BE2C (cell line): ENCODE results near the gene PCNX1.
"Not testable (repeated sequence)": the region's sequence is repeated elsewhere in the genome, so short reads cannot be mapped to it uniquely, and the experiment has no call there.

ENCODE experiments used
- DNase-seq: peaks from one replicate; pipeline ENCODE4 v3.0.0-alpha.2; 2020
- H3K27me3 ChIP-seq: fragments of 250-450 bp; sonication (Bioruptor Pico); 2 replicates; pipeline ENCODE4 v1.5.1; 2020; ENCODE audit warnings: mild to moderate bottlenecking
- H3K36me3 ChIP-seq: fragments of 250-450 bp; sonication (Bioruptor Pico); 2 replicates; pipeline ENCODE4 v1.5.1; 2020; ENCODE audit warnings: mild to moderate bottlenecking
- H3K4me1 ChIP-seq: fragments of 250-450 bp; sonication (Bioruptor Pico); 2 replicates; pipeline ENCODE4 v1.5.1; 2020
- H3K4me3 ChIP-seq: 2 replicates; pipeline ENCODE4 v1.5.1; 2011; ENCODE audit warnings: low read depth, low read length
- H3K9me3 ChIP-seq: fragments of 250-450 bp; sonication (Bioruptor Pico); 2 replicates; pipeline ENCODE4 v1.5.1; 2020
- CTCF ChIP-seq: IDR thresholded peaks from 2 replicates; pipeline ENCODE4 v1.5.1; 2012; ENCODE audit warnings: mild to moderate bottlenecking, low read depth, low read length

Gene PCNX1

GRCh38 chr14:71142375-71143038 lies 235.2 kb downstream of the PCNX1 start:
- DNase-seq = no peak
- H3K4me3 ChIP-seq = no peak overlapping the region
- no peak for TF ChIP-seq CTCF

GRCh38 chr14:71143381-71144290 lies 236.4 kb downstream of the PCNX1 start:
- TF ChIP-seq CTCF = no peak
- H3K27me3 ChIP-seq = no peaks in the 10 kb centered on the region
- no peaks in the 10 kb centered on the region for H3K9me3 ChIP-seq
- no peak overlapping the region for H3K4me3 ChIP-seq
- no peak for DNase-seq
- H3K36me3 ChIP-seq = no peaks in the 10 kb centered on the region
- peaks cover 7% of the 10 kb centered on the region; the same call in 1 of the 2 replicates for H3K4me1 ChIP-seq

More at GRCh38 chr14:71142375-71143038, 235.2 kb downstream of the PCNX1 start:
- no peaks in the 10 kb centered on the region for H3K9me3 ChIP-seq
- peaks cover 7% of the 10 kb centered on the region; the same call in 1 of the 2 replicates for H3K4me1 ChIP-seq
- no peaks in the 10 kb centered on the region for H3K36me3 ChIP-seq
- H3K27me3 ChIP-seq = no peaks in the 10 kb centered on the region

GRCh38 chr14:71147335-71147734 lies 240.1 kb downstream of the PCNX1 start:
- TF ChIP-seq CTCF = peak; percentile 28; the same call in 1 of the 2 replicates
- DNase-seq = peak; percentile 52
- not testable (repeated sequence) for H3K27me3 ChIP-seq, H3K4me1 ChIP-seq, H3K4me3 ChIP-seq, H3K36me3 ChIP-seq, H3K9me3 ChIP-seq

GRCh38 chr14:71148627-71149026 lies 241.4 kb downstream of the PCNX1 start:
- H3K4me1 ChIP-seq = peaks cover under 1% of the 10 kb centered on the region; the same call in 1 of the 2 replicates
- H3K9me3 ChIP-seq = no peaks in the 10 kb centered on the region
- no peak for DNase-seq
- no peak overlapping the region for H3K4me3 ChIP-seq
- no peaks in the 10 kb centered on the region for H3K27me3 ChIP-seq
- TF ChIP-seq CTCF = no peak
- no peaks in the 10 kb centered on the region for H3K36me3 ChIP-seq

- Histone ChIP-seq H3K9me3 (no peaks in the 10 kb centered on the region), H3K36me3 (no peaks in the 10 kb centered on the region), H3K4me3 (no peak overlapping the region), H3K27me3 (no peaks in the 10 kb centered on the region), H3K4me1 (no peaks in the 10 kb centered on the region)
- no peak for DNase-seq
- TF ChIP-seq CTCF = no peak
Observed at GRCh38 chr14:71150737-71151136, 243.5 kb downstream of the PCNX1 start.

- Histone ChIP-seq H3K36me3 (no peaks in the 10 kb centered on the region), H3K4me1 (no peaks in the 10 kb centered on the region), H3K4me3 (no peak overlapping the region), H3K27me3 (no peaks in the 10 kb centered on the region), H3K9me3 (no peaks in the 10 kb centered on the region)
- TF ChIP-seq CTCF = no peak
- DNase-seq = no peak
Observed at GRCh38 chr14:71155743-71156142, 248.5 kb downstream of the PCNX1 start.
